DOHH2 (cell line): ENCODE data around the gene ZKSCAN2.

Experiments used
- H3F3A ChIP-seq: fragments of 200-600 bp; sonication (generic), shearing (Covaris generic); 2 replicates; pipeline ENCODE4 v1.6.0; 2016; ENCODE audit warnings: antibody characterized with exemption, mild to moderate bottlenecking; ENCODE audit not compliant: control insufficient read depth, insufficient read depth
- H3K27ac ChIP-seq: fragments of 200-600 bp; sonication (generic); 2 replicates; pipeline ENCODE4 v1.5.1; 2014; ENCODE audit warnings: low read depth, mild to moderate bottlenecking, low read length, moderate library complexity
- H3K27me3 ChIP-seq: fragments of 200-600 bp; sonication (generic); 2 replicates; pipeline ENCODE4 v1.6.1; 2014; ENCODE audit warnings: mild to moderate bottlenecking, low read length, mixed read lengths; ENCODE audit not compliant: control insufficient read depth
- H3K36me3 ChIP-seq: fragments of 200-600 bp; sonication (generic); 2 replicates; pipeline ENCODE4 v1.6.1; 2014; ENCODE audit warnings: mild to moderate bottlenecking, low read length, moderate library complexity, mixed read lengths; ENCODE audit not compliant: control insufficient read depth
- H3K4me1 ChIP-seq: fragments of 200-600 bp; sonication (generic); 2 replicates; pipeline ENCODE4 v1.6.1; 2014; ENCODE audit warnings: mild to moderate bottlenecking, low read length, mixed read lengths; ENCODE audit not compliant: control insufficient read depth
- H3K4me2 ChIP-seq: fragments of 200-600 bp; sonication (generic); 2 replicates; pipeline ENCODE4 v1.6.0; 2014; ENCODE audit warnings: mild to moderate bottlenecking, low read length, moderate library complexity
- H3K4me3 ChIP-seq: fragments of 200-600 bp; sonication (generic); 2 replicates; pipeline ENCODE4 v1.5.1; 2014; ENCODE audit warnings: mild to moderate bottlenecking, low read length, mixed read lengths
- H3K79me2 ChIP-seq: fragments of 200-600 bp; sonication (generic); 2 replicates; pipeline ENCODE4 v1.6.1; 2014; ENCODE audit warnings: mild to moderate bottlenecking, low read length, mixed read lengths; ENCODE audit not compliant: control insufficient read depth
- H3K9me2 ChIP-seq: fragments of 200-600 bp; sonication (generic); replicated peaks from 2 replicates; pipeline ENCODE4 v1.6.1; 2014; ENCODE audit warnings: mild to moderate bottlenecking, low read length, mixed read lengths; ENCODE audit not compliant: control insufficient read depth
- H3K9me3 ChIP-seq: fragments of 200-600 bp; sonication (generic); 2 replicates; pipeline ENCODE4 v1.6.1; 2014; ENCODE audit warnings: antibody characterized with exemption, low read length, mixed read lengths; ENCODE audit not compliant: control insufficient read depth, insufficient read depth
- H4K20me1 ChIP-seq: fragments of 200-600 bp; sonication (generic); 2 replicates; pipeline ENCODE4 v1.6.0; 2014; ENCODE audit warnings: low read depth, mild to moderate bottlenecking, antibody characterized with exemption, low read length, moderate library complexity; ENCODE audit not compliant: control insufficient read depth, insufficient read depth
- CTCF ChIP-seq: fragments of 200-600 bp; sonication (generic); IDR thresholded peaks from one replicate; pipeline ENCODE4 v1.5.1; 2014; ENCODE audit warnings: antibody characterized with exemption, mild to moderate bottlenecking, low read depth, low read length; ENCODE audit not compliant: poor library complexity, severe bottlenecking
- EZH2phosphoT487 ChIP-seq: fragments of 200-600 bp; sonication (generic); IDR thresholded peaks from 2 replicates; pipeline ENCODE4 v1.6.1; 2017; ENCODE audit warnings: borderline replicate concordance, mild to moderate bottlenecking, antibody characterized with exemption, low read length, moderate library complexity, mixed read lengths

The ZKSCAN2 gene

GRCh38 chr16:25210758-25211157, 46.9 kb downstream of the ZKSCAN2 start:
- Histone ChIP-seq H4K20me1 (no peaks in the 10 kb centered on the region), H3K4me1 (no peaks in the 10 kb centered on the region), H3K27ac (no peak overlapping the region), H3K79me2 (no peaks in the 10 kb centered on the region), H3K4me3 (no peak overlapping the region), H3K36me3 (no peaks in the 10 kb centered on the region), H3F3A (no peaks in the 10 kb centered on the region), H3K27me3 (no peaks in the 10 kb centered on the region; the same call in 1 of the 2 replicates), H3K9me3 (no peaks in the 10 kb centered on the region), H3K4me2 (no peak overlapping the region), H3K9me2 (no peaks in the 10 kb centered on the region)
- TF ChIP-seq CTCF (no peak), EZH2phosphoT487 (no peak)

DNA sequence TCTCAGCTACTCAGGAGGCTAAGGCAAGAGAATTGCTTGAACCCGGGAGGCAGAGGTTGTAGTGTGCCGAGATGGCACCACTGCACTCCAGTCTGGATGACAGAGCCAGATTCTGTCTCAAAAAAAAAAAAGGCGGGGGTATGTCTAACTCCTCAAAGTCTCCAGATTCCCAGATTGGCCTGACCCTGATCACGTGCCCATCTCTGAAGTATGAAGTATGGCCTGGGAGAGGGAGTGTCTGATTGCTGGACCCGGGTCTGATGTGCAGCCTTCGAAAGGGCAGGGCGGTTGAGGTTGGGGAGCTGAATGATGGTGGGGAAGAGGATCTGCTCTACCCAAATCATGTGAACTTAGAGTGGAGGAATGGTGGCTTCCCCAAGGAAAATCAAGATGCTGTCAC, 58.2 kb downstream of the ZKSCAN2 start:
- Histone ChIP-seq H4K20me1 (no peaks in the 10 kb centered on the region), H3K4me3 (no peak overlapping the region), H3K9me2 (no peaks in the 10 kb centered on the region), H3K27me3 (no peaks in the 10 kb centered on the region), H3K27ac (no peak overlapping the region), H3K4me1 (no peaks in the 10 kb centered on the region), H3F3A (no peaks in the 10 kb centered on the region), H3K36me3 (no peaks in the 10 kb centered on the region), H3K9me3 (no peaks in the 10 kb centered on the region), H3K4me2 (no peak overlapping the region), H3K79me2 (no peaks in the 10 kb centered on the region)
- TF ChIP-seq EZH2phosphoT487 (no peak), CTCF (no peak)

DNA sequence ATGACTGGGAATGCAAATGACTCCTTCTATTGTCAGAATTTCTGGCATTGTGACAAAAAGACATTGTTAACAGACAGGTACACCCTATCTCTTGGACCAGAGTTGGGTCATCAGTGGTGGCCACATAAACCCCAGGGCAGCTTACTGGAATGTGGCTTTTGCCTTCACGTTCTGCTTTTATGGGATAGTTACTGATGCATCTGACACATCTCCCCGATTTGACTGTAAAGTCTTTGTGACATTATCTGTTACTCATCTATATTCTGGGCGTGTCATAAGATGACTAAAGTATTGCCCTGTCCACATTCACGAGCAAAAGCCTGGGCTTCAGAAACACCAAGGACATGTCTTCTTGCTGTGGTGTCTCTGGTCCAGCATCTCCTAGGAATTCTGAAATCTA, 59.6 kb downstream of the ZKSCAN2 start:
- Histone ChIP-seq H3K79me2 (no peaks in the 10 kb centered on the region), H4K20me1 (no peaks in the 10 kb centered on the region), H3K9me2 (no peaks in the 10 kb centered on the region), H3K27me3 (no peaks in the 10 kb centered on the region), H3F3A (no peaks in the 10 kb centered on the region), H3K9me3 (no peaks in the 10 kb centered on the region), H3K4me3 (no peak overlapping the region), H3K4me2 (no peak overlapping the region), H3K4me1 (no peaks in the 10 kb centered on the region), H3K27ac (no peak overlapping the region), H3K36me3 (no peaks in the 10 kb centered on the region)
- no peak for TF ChIP-seq CTCF
- no peak for TF ChIP-seq EZH2phosphoT487
